Islet of Langerhans (tissue), 1 donor: ENCODE data around the gene IP6K1.
A peak's percentile ranks its signal among the peaks of the same experiment; 100 is the strongest.
"Not testable (repeated sequence)": the region's sequence is repeated elsewhere in the genome, so short reads cannot be mapped to it uniquely, and the experiment has no call there.

ENCODE experiments used
- FAIRE-seq: peaks from one replicate; lab custom pipeline; 2011; peaks lifted over from hg19 to GRCh38; lab: Jason Lieb, UNC

IP6K1 gene

DNA sequence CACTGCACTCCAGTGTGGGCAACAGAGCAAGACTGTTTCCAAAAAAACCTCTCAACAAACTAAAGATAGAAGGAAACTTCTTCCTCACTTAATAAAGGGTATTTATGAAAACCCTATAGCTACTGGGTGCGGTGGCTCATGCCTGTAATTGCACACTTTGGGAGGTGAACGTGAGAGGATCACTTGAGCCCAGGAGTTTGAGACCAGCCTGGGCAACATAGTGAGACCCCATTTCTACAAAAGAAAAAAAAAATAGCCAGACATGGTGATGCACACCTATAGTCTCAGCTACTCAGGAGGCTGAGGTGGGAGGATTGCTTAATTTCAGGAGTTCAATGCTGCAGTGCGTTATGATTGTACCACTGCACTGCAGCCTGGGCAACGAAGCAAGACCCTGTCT lies 22.4 kb downstream of the IP6K1 start:
- FAIRE-seq: no peak

DNA sequence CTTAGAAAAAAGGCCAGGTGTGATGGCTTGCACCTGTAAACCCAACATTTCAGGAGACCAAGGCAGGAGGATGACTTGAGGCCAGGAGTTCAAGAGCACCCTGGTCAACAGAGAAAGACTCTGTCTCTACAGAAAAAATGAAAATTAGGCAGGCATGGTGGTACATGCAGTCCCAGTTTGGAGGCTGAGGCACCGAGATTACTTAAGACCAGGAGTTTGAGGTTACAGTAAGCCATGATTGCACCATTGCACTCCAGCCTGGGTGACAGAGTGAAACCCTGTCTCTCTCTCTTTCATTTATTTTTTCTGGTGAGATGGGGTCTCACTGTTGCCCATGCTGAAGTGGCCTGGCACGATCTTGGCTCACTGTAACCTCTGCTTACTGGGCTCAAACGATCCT lies 24.7 kb downstream of the IP6K1 start:
- no peak for FAIRE-seq

DNA sequence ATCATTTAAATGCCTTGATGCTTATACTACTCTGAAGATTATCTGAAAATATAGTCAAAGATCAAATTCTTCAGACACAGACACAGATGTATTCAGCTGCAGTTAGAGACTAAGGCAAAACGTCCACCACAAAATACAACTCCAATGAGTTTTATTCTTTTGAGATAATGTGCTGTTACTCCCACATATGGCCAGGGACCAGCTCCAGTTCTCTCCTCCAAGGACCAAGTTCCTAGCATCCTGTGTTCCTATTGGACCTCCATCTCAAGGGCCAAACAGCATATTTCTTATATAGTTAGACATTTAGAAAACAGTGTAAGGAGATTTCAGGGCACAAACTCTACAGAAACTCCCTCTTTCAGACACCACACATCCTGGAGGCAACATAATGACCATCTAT lies 27.1 kb downstream of the IP6K1 start:
- FAIRE-seq: no peak

DNA sequence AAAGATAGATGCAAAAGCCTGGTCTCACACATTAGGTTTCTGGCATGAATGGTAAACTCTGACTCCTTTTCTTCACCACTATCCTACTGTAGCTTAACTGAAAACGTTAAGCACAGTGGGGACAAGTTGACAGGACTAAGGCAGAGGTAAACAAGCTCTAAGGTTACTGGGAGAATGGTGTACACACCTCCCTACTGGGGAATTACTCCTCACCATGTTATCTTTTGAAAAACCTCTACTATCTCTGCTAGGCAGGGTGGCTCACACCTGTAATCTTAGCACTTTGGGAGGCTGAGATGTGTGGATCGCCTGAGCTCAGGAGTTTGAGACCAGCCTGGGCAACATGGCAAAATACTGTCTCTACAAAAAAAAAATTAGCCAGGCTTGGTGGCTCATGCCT lies 29.1 kb downstream of the IP6K1 start:
- FAIRE-seq: no peak

DNA sequence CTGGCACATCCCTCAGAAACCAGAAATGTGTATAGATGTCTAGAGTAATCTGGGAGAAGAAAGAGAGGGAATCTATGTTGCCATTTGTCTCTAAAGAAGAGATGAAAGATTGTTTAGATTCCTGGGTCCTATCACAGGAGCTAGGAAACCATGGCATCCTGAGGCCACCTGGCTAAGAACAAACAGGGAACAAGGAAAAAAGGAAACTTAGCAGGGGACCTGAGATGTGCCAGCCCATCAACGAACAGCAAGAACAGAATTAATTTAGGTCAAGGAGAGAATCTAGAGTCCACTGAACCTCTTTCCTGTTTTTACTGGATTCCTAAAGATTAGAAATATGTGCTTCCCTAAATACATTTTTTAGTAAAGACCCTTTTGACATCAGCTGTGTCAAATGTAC lies 30.3 kb downstream of the IP6K1 start:
- no peak for FAIRE-seq

DNA sequence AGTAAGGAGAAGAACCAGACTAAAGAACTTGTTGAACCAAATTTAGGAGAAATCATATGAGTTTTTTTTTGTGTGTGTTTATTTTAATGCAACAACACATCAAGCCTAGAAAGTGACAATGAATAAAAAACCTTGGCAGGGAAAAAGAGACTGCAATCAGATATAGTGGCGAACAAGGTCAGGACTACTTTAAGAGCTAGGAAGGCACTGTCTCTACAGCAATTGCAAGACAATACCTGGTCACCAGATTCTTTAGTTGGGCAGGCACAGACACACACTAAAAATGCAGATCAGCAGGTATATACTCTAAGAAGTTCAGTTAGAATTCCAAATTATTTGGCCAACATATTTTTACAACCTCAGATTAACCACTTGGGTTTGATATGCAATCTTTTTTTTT lies 31.8 kb downstream of the IP6K1 start:
- FAIRE-seq: no peak

DNA sequence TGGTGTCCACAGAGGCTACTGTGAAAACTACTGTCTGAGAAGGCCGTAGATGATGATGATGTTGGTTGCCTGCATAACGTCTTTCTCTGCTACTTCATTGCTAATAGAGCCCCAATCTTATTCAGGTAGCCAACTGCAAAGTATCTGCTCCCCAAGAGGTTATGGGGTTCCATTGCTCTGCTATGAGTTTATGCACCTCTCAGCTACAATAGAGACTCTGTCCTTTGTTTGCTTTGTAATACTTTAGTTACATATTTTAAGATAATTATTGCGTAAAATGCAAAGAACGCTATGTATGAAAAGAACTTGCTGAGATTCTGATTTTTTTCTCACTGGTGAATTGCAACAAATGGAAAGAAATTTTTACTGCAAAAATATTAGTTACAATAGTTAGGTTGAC lies 34.8 kb downstream of the IP6K1 start:
- no peak for FAIRE-seq

DNA sequence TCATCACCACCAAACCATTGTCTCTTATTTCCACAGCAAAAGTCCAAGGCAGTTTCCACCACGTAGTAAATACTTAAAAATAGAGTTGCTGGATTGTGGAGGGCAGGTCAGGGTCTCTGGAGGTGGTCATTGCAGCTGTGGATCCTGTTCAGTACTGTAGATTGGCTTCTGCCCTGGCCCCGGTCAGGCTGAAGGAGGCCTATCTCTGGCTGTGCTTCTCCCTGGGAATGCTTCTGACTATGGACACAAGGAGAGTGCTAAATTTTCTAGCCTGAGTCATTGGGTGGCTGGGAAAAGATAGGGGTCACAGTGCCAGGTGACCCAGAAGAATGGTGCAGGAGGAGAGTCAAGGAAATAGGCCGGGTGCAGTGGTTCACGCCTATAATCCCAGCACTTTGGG lies 36.3 kb downstream of the IP6K1 start:
- no peak for FAIRE-seq

DNA sequence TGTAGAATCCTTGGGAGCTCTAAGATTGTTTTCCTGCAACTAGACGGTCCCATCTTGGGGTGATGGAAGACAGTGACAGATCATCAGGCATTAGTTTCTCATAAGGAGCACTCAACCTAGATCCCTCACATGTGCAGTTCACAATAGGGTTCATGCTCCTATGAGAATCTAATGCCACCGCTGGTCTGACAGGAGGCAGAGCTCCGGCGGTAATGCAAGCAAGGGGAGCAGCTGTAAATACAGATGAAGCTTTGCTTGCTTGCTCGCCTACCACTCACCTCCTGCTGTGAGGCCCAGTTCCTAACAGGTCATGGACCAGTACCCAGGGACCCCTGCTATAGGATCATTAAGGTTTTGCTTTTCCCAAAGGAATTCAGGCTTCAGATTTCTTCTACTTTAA lies 37.5 kb downstream of the IP6K1 start:
- FAIRE-seq: not testable (repeated sequence)

DNA sequence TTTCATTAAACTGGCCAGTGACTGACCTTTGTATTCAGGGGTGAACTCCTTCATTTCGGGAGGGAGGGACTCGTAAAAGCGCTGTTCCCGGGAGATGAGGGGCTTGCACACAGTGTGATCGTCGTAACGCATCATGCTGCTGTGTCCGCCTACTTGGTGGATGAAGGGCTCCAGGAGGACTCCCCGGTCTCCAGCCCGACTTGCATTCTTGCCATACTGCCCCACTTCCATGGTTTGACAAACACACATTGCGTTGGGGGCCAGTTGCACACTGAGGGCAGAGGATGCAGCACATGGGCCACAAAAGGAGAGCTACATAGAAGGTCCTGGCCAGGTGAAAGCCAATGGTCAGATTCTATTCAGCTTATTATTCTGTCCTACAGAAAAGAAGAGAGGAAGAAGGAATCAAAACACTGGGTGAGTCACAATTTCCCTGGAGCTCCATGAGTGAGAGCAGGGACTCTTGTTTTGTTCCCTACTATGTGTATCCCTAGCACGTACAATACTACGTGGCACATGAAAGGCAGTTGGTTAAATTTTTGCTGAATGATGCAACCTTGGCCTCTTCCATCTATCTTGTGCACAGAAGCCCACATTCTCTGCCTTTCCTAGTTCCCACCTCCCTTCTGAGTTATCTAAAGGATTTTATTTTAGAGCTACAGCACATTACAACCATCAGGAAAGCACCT lies 38.4 kb downstream of the IP6K1 start:
- no peak for FAIRE-seq

DNA sequence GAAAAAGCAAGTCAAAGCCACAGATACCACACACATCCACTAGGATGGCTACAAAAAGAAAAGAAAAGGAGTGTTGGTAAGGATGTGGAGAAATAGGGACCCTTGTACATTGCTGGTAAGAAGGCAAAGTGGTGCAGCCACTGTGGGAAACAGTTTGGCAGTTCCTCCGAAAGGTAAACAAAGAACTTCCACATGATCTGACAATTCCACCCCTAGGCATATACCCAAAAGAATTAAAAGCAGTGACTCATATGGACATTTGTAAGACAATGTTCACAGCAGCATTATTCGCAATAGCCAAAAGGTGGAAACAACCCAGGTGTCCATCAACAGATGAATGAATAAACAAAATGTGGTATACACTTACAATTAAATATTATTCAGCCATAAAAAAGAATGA lies 40.4 kb downstream of the IP6K1 start:
- peak; percentile 24 for FAIRE-seq

DNA sequence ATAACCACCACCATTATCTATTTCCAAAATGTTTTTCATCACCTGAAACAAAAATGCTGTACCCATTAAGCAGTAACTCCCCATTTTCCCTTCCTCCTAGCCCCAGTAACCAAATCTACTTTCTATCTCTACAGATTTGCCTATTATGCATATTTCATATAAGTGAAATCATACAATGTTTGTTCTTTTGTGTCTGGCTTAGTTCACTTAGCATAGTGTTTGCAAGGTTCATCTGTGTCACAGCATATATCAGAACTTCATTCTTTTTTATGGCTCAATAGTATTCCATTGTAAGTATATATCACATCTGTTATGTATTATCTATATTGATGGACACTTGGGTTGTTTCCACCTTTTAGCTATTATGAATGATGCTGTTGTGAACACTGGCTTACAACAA lies 45.9 kb downstream of the IP6K1 start:
- no peak for FAIRE-seq

DNA sequence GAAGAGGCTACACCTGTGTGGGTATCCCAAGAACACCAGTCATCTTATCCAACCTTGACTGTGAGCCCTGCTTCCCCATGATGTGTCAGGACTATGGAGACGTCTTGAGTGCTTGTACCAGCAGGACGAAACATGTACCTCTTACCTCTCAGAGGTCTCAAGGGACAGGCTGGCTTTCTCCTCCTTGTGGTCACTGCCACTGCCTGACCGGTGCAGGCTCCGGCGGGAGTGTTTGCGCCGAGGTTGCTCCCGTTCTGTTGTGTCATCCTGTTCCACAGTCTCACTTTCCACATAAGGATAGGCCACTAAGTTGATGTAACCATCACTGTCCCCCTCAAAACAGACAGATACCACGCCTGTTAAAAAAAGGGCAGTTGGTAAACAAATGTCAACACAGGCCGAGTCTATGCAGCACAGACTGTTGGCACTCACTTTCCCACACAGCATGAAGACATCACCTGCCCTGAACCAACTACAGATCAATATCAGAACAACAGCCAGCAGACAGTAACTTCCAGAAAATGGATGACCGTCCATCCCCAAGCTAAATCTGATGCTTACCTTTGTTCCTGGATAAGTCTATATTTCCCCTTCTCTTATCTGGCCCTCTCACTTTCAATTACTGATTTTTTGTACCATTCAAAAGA lies 48.2 kb downstream of the IP6K1 start:
- no peak for FAIRE-seq

DNA sequence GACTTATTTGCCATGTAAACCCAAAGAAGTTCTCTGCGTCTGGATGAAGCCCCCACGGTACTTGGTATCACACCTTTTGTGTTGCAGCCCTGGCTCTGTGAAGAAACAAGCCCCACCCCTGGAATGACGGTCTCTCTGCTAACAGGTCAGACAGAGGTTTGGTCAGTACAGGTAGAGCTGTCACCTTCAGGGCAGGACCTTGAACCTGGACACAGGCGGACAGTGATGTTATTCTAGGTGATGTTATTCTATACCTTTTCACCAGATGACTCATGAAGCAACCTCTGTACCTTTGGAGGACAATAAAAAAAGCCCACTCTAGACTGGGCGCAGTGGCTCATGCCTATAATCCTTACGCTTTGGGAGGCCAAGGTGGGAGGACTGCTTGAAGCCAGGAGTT lies 51.6 kb downstream of the IP6K1 start:
- no peak for FAIRE-seq

DNA sequence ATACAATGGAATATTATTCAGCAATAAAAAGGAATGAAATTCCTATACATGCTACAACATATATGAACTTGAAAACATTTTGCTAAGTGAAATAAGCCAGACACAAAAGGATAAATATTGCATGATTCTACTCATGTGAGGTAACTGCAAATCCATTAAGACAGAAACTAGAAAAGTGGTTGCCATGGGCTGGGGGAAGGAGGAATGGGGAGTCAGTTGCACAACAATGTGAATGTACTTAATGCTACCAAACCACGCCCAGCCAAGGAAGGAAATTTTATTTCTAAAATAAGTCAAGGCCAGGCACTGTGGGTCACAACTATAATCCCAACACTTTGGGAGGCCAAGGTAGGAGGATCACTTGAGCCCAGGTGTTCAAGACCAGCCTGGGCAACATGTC lies 52.8 kb downstream of the IP6K1 start:
- FAIRE-seq: no peak

DNA sequence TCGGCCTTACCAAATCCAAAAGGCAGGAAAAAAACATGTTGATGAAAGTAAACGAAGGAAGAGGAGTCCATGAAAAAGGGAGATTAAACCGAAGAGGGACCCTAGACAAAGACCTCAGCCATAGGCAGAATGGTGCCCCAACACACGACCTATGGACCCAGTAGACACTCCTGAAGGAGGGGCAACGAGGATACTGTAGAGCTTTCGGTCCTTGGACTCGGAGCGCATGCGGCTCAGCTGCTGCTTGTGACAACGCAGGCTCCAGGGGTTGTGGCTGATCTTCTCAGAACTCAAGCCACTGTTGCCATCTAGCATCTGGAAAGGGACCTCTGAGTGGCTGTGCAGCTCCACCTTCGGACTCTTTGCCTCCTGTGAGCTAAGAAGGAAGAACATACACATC lies 53.7 kb downstream of the IP6K1 start:
- FAIRE-seq: no peak

DNA sequence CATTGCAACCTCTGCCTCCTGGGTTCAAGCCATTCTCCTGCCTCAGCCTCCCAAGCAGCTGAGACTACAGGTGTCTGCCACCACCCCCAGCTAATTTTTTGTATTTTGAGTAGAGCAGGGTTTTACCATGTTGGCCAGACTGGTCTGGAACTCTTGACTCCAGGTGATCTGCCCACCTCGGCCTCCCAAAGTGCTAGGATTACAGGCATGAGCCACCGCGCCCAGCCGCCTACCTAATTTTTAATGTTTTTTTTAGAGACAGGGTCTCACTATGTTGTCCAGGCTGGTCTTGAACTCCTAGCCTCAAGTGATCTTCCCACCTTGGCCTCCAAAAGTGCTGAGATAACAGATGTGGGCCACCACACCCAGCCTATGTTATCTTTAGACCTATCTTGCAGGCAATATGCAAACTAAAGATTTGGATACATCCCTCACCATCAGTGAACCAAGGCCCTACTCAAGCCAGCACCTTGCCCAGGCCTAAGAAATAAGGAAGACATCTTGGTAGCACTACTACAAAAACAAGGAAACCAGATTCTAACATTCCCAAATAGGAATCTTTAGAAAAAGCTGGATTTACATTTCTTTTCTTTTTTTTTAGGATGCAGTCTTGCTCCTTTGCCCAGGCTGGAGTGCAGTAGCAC lies 56.3 kb downstream of the IP6K1 start:
- no peak for FAIRE-seq

DNA sequence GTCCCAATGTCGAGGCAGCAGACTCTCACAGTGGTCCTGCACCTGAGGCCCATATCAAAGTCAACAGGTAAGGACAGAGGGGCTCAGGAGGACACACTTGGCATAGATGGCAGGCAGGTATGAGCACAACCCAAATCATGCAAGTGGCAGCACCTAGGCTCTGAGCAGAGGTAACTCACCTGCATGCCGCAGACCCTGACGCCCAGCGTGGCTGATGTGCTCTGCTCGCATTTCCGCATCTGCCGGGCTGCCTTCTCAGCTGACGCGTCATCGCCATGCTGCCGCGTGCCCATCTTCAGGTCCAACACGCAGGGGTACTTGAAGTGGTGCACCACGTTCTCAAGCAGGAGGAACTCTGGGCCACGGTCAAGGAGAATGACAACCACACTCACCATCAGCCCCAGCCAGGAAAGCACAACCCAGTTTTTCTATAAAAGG lies 58.4 kb downstream of the IP6K1 start:
- FAIRE-seq: no peak

DNA sequence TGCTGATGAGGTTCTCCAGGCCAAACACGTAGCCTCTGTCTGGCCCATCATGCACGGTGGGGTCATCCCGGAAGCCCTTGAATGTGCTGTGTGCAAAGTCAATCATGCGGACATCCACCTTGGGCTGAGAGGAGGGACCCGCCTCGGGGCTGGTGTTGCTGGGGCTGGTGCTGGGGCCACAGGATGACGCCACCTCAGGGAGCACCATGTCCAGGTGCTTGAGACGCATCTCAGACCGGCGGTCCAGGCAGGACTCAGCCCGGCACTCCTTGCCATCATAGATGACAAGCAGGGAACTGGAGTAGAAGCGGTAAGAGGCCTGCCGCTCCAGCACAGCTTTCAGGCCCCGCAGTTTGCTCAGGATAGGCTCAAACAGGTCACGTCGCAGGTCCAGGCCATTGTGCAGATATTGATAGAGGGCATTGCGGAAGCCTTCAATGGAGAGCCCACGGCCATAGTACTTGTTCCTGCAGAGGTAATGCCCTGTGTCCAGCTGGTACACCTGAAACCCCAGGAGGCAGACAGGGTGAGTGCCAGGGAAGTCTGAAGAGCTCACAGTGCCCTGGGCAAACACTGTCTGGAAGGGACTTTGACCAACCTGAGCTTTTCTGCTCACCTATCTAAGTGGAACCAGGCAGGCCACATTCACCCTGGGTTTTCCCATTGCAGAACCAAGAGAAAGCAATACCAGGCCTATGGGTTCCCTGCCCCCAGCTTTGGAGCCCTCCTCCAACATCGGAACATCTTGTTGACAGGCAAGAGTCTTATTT lies 59.0 kb downstream of the IP6K1 start:
- no peak for FAIRE-seq

DNA sequence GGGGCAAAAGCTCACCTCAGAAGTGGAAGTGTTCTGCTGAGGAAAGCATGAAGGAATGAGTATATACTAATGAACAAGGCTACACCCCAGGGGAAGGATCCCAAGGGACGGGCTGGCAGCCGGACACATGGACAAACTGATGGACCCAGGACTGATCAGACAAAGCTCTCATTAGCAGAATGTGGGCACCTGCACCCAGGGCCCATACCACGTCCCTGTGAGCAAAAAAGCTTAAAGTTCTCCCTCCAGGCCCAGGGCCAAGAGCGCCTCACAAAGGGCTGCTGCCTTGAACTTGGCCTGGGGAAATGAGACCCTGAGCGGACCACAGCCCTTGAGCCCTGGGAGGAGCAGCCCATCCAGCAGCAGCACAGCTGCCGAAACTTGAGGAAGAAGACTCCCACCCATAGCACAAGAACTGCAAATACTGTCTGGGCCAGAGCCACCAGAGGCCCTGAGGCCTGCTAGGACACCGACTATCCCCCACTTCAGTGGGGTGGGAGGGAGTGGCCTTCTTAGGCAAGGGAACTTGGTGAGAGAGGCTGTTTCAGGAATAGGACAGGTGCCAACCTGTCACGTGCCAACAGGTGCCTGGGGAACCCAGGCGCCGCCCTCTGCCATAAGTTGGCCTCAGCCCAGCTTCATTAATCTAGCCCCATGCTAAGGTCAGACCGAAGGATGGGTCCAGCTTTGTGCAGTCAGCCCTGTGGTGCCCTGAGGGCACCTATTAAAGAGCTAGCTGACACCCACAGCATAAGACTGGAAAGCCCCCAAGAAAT lies 60.2 kb downstream of the IP6K1 start:
- no peak for FAIRE-seq

DNA sequence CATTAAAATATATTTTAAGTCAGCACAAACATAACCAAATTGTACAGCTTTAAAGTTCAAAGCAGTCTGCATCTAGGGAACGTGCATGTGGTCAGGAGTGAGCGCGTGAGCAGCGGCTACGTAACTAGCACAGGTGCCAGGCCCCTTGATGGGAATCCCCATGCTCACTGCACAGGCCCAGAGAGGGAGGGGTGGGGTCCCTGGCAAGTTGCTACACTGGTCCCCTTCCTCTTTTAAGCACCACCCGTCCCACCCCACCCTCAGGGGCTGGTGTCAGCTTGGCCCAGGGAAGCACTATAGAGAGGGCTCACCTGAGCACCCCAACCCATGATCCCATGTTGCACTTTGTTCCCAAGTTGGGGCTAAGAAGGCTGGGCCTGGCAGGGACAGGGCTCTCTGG lies 61.8 kb downstream of the IP6K1 start:
- FAIRE-seq: no peak
